Lower leg skin (tissue), 4 donors: Measurements from ENCODE around the gene ATP13A2. TPM values are rescaled to one million over a fixed set of nuclear protein-coding genes. Genes with fewer than 3 reads are reported as not detected.

ENCODE experiments used
- DNase-seq, 2 donors: peaks; one replicate each; pipeline ENCODE4 v3.0.0-alpha.2; 2019; ENCODE audit warnings: low spot score in 2 of 2
- H3K4me3 ChIP-seq: fragments of 200-600 bp; sonication (generic); 2 replicates; pipeline ENCODE4 v1.5.1; 2017; ENCODE audit warnings: mild to moderate bottlenecking, low read depth; ENCODE audit not compliant: poor library complexity, severe bottlenecking
- POLR2A ChIP-seq, 2 donors: fragments of 450-650 bp; IDR thresholded peaks; one replicate each; pipeline ENCODE4 v1.6.1; 2016 to 2017; ENCODE audit warnings: antibody characterized with exemption in 2 of 2, mild to moderate bottlenecking in 1 of 2, moderate library complexity in 1 of 2
- WGBS, 2 donors: methylation state at CpG; one replicate each; pipeline ENCODE4 v1.1.5; 2018; 5-methylcytosine and 5-hydroxymethylcytosine counted together
- intact Hi-C: fragments of 100-400 bp; cut with DNase I; formaldehyde crosslinking; loops from one replicate; pipeline ENCODE4 v1.15.0; 2023; ENCODE audit warnings: low total_unique reads
- total RNA-seq, 4 donors: library from RNA; depleted of rRNA; stranded (reverse); fragments of >200 nt; gene quantifications; one replicate each; pipeline ENCODE4 v1.1.0, GENCODE V29; 2016
- TF ChIP-seq, protein P1 (sequence below), 3 donors: fragments of 450-650 bp; IDR thresholded peaks; one replicate each; pipeline ENCODE4 v1.5.1; 2016; ENCODE audit warnings: antibody characterized with exemption in 3 of 3, mild to moderate bottlenecking in 3 of 3, moderate library complexity in 2 of 3

ATP13A2 gene
- total RNA-seq, 4 donors from 2014 or later = 22.1 to 50.2 (median 38.8) TPM

DNA sequence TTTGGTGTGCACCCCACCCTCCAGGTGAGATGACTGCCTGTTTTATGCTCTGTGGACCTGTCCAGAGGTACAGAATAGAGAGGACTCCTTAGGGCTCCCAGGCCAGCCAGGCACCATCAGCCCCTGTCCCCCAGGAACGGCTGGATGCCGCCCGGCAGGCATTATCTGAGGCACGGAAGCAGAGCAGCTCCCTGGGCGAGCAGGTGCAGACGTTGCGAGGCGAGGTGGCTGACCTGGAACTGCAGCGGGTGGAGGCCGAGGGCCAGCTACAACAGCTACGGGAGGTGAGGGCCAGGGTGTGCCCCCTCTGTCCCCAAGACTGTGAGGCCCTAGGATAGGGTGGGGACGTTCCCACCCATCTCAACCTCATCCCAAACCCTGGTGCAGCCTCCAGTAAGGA lies 42.1 kb downstream of the ATP13A2 start:
- WGBS, 2 donors = 90 to 95% methylated on average over 9 to 10 of the region's 12 CpGs

GRCh38 chr1:16969057-16969611 lies 42.6 kb downstream of the ATP13A2 start:
- no peak overlapping the region for H3K4me3 ChIP-seq
- intact Hi-C loops = no loop called here
- 85 to 92% methylated on average over 13 to 14 of the region's 14 CpGs for WGBS, 2 donors
- DNase-seq = no peak
- TF ChIP-seq POLR2A (IDR thresholded peaks at IDR 0.05) = no peak
- TF ChIP-seq, protein P1, sequence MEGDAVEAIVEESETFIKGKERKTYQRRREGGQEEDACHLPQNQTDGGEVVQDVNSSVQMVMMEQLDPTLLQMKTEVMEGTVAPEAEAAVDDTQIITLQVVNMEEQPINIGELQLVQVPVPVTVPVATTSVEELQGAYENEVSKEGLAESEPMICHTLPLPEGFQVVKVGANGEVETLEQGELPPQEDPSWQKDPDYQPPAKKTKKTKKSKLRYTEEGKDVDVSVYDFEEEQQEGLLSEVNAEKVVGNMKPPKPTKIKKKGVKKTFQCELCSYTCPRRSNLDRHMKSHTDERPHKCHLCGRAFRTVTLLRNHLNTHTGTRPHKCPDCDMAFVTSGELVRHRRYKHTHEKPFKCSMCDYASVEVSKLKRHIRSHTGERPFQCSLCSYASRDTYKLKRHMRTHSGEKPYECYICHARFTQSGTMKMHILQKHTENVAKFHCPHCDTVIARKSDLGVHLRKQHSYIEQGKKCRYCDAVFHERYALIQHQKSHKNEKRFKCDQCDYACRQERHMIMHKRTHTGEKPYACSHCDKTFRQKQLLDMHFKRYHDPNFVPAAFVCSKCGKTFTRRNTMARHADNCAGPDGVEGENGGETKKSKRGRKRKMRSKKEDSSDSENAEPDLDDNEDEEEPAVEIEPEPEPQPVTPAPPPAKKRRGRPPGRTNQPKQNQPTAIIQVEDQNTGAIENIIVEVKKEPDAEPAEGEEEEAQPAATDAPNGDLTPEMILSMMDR (IDR thresholded peaks at IDR 0.05) = no peak

More for the DNA sequence above, 42.1 kb downstream of the ATP13A2 start:
- no peak for TF ChIP-seq POLR2A (IDR thresholded peaks at IDR 0.05)
- TF ChIP-seq, protein P1 (IDR thresholded peaks at IDR 0.05) = no peak
- no peak overlapping the region for H3K4me3 ChIP-seq
- DNase-seq = no peak
- intact Hi-C loops = no loop called here

DNA sequence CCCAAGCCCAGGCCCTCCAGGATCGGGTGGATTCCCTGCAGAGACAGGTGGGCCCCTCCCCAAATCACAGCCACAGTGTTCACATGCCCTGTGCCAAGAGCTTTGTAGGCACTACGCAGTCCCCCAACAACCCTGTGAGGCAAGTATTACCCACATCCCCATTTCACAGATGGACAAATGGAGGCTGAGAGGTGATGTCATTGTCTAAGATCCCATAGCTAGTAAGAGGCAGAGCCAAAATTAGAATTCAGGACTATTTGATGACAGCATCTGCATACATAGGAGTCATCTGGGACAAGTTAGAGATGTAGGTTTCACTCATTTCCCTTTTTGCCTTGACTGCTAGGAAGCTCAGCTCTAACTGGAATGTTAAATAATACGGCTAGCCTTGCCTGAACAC lies 43.4 kb downstream of the ATP13A2 start:
- 98 to 100% methylated on average over 3 of the region's 3 CpGs for WGBS, 2 donors

DNA sequence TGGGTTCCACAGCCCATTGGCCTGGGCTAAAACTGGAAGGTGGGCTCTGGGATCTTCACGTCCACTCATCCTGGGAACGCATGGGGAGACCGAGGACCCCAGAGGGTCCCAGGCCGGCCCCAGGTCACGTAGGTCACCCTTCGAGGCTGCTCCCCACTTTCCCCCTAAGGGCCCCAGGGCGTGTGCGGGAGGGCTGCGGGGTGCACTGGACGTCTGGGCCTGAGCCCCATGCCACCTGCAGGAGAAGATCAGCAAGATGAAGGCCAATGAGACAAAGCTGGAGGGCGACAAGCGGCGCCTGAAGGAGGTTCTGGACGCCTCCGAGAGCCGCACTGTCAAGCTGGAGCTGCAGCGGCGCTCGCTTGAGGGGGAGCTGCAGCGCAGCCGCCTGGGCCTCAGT lies 43.8 kb downstream of the ATP13A2 start:
- no peak for TF ChIP-seq POLR2A (IDR thresholded peaks at IDR 0.05)
- TF ChIP-seq, protein P1 (IDR thresholded peaks at IDR 0.05) = no peak
- no peak for DNase-seq
- H3K4me3 ChIP-seq = no peak overlapping the region
- 94% methylated on average over 12 to 18 of the region's 21 CpGs for WGBS, 2 donors
- intact Hi-C loops = no loop called here

More for the DNA sequence above, 43.4 kb downstream of the ATP13A2 start:
- no peak for TF ChIP-seq POLR2A (IDR thresholded peaks at IDR 0.05)
- TF ChIP-seq, protein P1 (IDR thresholded peaks at IDR 0.05) = no peak
- intact Hi-C loops = no loop called here
- H3K4me3 ChIP-seq = no peak overlapping the region
- no peak for DNase-seq

DNA sequence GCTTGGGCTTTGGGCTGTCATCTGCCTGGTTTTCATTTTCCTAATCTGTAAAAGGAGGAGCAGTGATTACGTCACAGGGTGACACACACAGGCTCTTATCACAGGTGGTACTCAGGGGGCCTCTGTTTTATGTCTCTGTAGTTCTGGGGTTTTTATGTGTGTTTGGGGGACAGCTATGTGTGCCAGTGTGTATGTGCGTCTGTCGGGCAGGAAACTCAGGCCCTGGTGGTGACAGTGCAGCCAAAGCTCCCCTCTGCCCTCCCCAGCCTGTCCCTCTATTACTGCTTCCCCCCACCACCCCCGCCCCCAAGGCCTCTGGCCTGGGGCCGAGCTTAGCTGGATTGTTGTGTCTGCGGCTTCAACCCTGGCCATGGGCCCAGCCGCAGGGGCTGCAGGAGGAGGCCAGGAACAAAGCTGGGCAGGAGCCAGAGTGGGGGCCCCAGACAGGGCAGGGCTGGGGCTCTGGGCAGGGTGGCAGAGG lies 44.6 kb downstream of the ATP13A2 start:
- H3K4me3 ChIP-seq = no peak overlapping the region
- intact Hi-C loops = no loop called here
- WGBS, 2 donors = 51 to 52% methylated on average over 7 of the region's 7 CpGs
- DNase-seq = no peak
- no peak for TF ChIP-seq POLR2A (IDR thresholded peaks at IDR 0.05)
- TF ChIP-seq, protein P1 (IDR thresholded peaks at IDR 0.05) = no peak

DNA sequence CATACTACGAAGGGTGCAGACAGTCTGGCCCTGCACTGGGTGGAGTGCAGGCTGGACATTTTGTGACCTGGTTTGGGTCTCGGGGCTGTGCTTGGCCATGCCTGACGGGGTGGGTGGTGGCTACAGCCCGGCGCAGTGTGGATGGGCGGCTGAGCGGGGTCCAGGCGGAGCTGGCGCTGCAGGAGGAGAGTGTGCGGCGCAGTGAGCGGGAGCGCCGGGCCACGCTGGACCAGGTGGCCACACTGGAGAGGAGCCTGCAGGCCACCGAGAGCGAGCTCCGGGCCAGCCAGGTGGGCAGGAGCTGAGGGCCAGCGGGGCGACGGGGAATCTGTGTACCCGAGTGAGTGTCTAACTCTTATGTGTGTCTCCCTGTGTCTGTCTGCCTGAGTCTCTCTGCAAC lies 45.4 kb downstream of the ATP13A2 start:
- no peak overlapping the region for H3K4me3 ChIP-seq
- intact Hi-C loops = no loop called here
- DNase-seq = no peak
- TF ChIP-seq POLR2A (IDR thresholded peaks at IDR 0.05) = no peak
- TF ChIP-seq, protein P1 (IDR thresholded peaks at IDR 0.05) = no peak
- WGBS, 2 donors = 96% methylated on average over 22 of the region's 22 CpGs
